NCI-H2196 (cell line): ENCODE measurements around the gene ANO1.

Experiments used
- DNase-seq: peaks from one replicate; lab custom pipeline; 2025; ENCODE audit not compliant: unreplicated experiment; lab: John Stamatoyannopoulos, UW

Gene ANO1

GRCh38 chr11:70133771-70134335, 55.7 kb downstream of the ANO1 start:
- DNase-seq, result no peak

- no peak for DNase-seq
Measured at GRCh38 chr11:70134490-70134889, 56.4 kb downstream of the ANO1 start.

- no peak for DNase-seq
Measured at GRCh38 chr11:70135142-70135541, 57.0 kb downstream of the ANO1 start.

GRCh38 chr11:70135625-70136059, 57.5 kb downstream of the ANO1 start:
- no peak for DNase-seq

GRCh38 chr11:70137383-70137782, 59.3 kb downstream of the ANO1 start:
- DNase-seq, result no peak

- DNase-seq, result no peak
Measured at GRCh38 chr11:70138403-70138802, 60.3 kb downstream of the ANO1 start.

GRCh38 chr11:70139785-70140410, 61.8 kb downstream of the ANO1 start:
- DNase-seq, result no peak

GRCh38 chr11:70140711-70141485, 62.8 kb downstream of the ANO1 start:
- no peak for DNase-seq

- DNase-seq, result no peak
Measured at GRCh38 chr11:70141486-70142220, 63.5 kb downstream of the ANO1 start.

GRCh38 chr11:70142221-70142875, 64.2 kb downstream of the ANO1 start:
- no peak for DNase-seq

- no peak for DNase-seq
Measured at GRCh38 chr11:70144262-70144661, 66.1 kb downstream of the ANO1 start.

- no peak for DNase-seq
Measured at GRCh38 chr11:70145071-70145470, 67.0 kb downstream of the ANO1 start.

GRCh38 chr11:70145841-70146240, 67.7 kb downstream of the ANO1 start:
- DNase-seq, result no peak

GRCh38 chr11:70146299-70146698, 68.2 kb downstream of the ANO1 start:
- no peak for DNase-seq

- DNase-seq, result no peak
Measured at GRCh38 chr11:70146895-70147520, 68.9 kb downstream of the ANO1 start.

GRCh38 chr11:70147668-70148067, 69.6 kb downstream of the ANO1 start:
- no peak for DNase-seq

- no peak for DNase-seq
Measured at GRCh38 chr11:70151671-70152070, 73.6 kb downstream of the ANO1 start.

GRCh38 chr11:70153133-70153727, 75.1 kb downstream of the ANO1 start:
- no peak for DNase-seq

- no peak for DNase-seq
Measured at GRCh38 chr11:70155386-70155785, 77.3 kb downstream of the ANO1 start.
